CD4-positive, alpha-beta T cell treated with Interleukin-1 beta for 1 hour (primary cell): ENCODE measurements around the gene UPK1A.
A peak's percentile ranks its signal among the peaks of the same experiment; 100 is the strongest.
"Not testable (repeated sequence)": the region's sequence is repeated elsewhere in the genome, so short reads cannot be mapped to it uniquely, and the experiment has no call there.

ENCODE experiments used
- DNase-seq, 2 donors: peaks; one replicate each; pipeline ENCODE4 v3.0.0-alpha.2; 2020 to 2022

Gene UPK1A

GRCh38 chr19:35718345-35719041 lies 52.2 kb downstream of the UPK1A start:
- DNase-seq = peak; percentile 28 to 38

GRCh38 chr19:35719402-35720162 lies 53.3 kb downstream of the UPK1A start:
- no peak for DNase-seq

GRCh38 chr19:35720163-35720524 lies 53.8 kb downstream of the UPK1A start:
- DNase-seq = no peak

GRCh38 chr19:35720648-35721047 lies 54.3 kb downstream of the UPK1A start:
- DNase-seq = no peak

GRCh38 chr19:35721374-35721773 lies 55.1 kb downstream of the UPK1A start:
- DNase-seq = no peak

GRCh38 chr19:35722461-35722860 lies 56.1 kb downstream of the UPK1A start:
- no peak for DNase-seq

GRCh38 chr19:35722897-35723296 lies 56.6 kb downstream of the UPK1A start:
- DNase-seq = no peak

GRCh38 chr19:35723671-35724070 lies 57.4 kb downstream of the UPK1A start:
- DNase-seq = no peak

- DNase-seq = not testable (repeated sequence)
These were observed 57.8 kb downstream of the UPK1A start for GRCh38 chr19:35724132-35724531.

- DNase-seq = no peak
These were observed 58.2 kb downstream of the UPK1A start for GRCh38 chr19:35724560-35724959.

GRCh38 chr19:35725216-35725861 lies 59.0 kb downstream of the UPK1A start:
- no peak for DNase-seq

- no peak for DNase-seq
These were observed 61.0 kb downstream of the UPK1A start for GRCh38 chr19:35727053-35727955.
